WERI-Rb-1 (cell line): Measurements from ENCODE around the gene MAFG.

ENCODE experiments used
- DNase-seq: peaks from one replicate; pipeline ENCODE4 v3.0.0-alpha.2; 2020
- H3K27ac ChIP-seq: fragments of 250-450 bp; sonication (Bioruptor Pico); 2 replicates; pipeline ENCODE4 v1.5.1; 2020; ENCODE audit warnings: mild to moderate bottlenecking, moderate library complexity
- H3K27me3 ChIP-seq: fragments of 250-450 bp; sonication (Bioruptor Pico); 2 replicates; pipeline ENCODE4 v1.5.1; 2021; ENCODE audit warnings: mild to moderate bottlenecking, low read depth, moderate library complexity; ENCODE audit not compliant: insufficient read depth, severe bottlenecking
- H3K36me3 ChIP-seq: fragments of 250-450 bp; sonication (Bioruptor Pico); 2 replicates; pipeline ENCODE4 v1.5.1; 2020; ENCODE audit warnings: mild to moderate bottlenecking, moderate library complexity
- H3K4me3 ChIP-seq: 2 replicates; pipeline ENCODE4 v1.5.1; 2011; ENCODE audit warnings: low read depth, mild to moderate bottlenecking, control low read depth, low read length
- H3K9me3 ChIP-seq: fragments of 250-450 bp; sonication (Bioruptor Pico); 2 replicates; pipeline ENCODE4 v1.5.1; 2021; ENCODE audit warnings: mild to moderate bottlenecking, moderate library complexity; ENCODE audit not compliant: severe bottlenecking
- CTCF ChIP-seq: IDR thresholded peaks from 2 replicates; pipeline ENCODE4 v1.5.1; 2011; ENCODE audit warnings: low read depth, mild to moderate bottlenecking, control low read depth, inconsistent platforms, low read length

Gene MAFG

GRCh38 chr17:81916234-81917001 lies 11.1 kb downstream of the MAFG start:
- Histone ChIP-seq H3K9me3 (no peaks in the 10 kb centered on the region), H3K4me3 (no peak overlapping the region), H3K27me3 (no peaks in the 10 kb centered on the region), H3K27ac (no peak overlapping the region), H3K36me3 (peaks cover 73% of the 10 kb centered on the region)
- DNase-seq: no peak
- TF ChIP-seq CTCF: no peak

- Histone ChIP-seq H3K4me3 (no peak overlapping the region), H3K27me3 (no peaks in the 10 kb centered on the region), H3K27ac (no peak overlapping the region), H3K9me3 (no peaks in the 10 kb centered on the region), H3K36me3 (peaks cover 64% of the 10 kb centered on the region)
- no peak for DNase-seq
- TF ChIP-seq CTCF: no peak
Observed at GRCh38 chr17:81915331-81915730, 12.2 kb downstream of the MAFG start.

GRCh38 chr17:81914103-81914850 lies 13.3 kb downstream of the MAFG start:
- peaks cover 54% of the 10 kb centered on the region for H3K36me3 ChIP-seq

GRCh38 chr17:81913394-81914102 lies 14.0 kb downstream of the MAFG start:
- no peaks in the 10 kb centered on the region for H3K9me3 ChIP-seq
- no peaks in the 10 kb centered on the region for H3K27me3 ChIP-seq
- no peak overlapping the region for H3K27ac ChIP-seq
- H3K36me3 ChIP-seq: peaks cover 59% of the 10 kb centered on the region
- no peak for DNase-seq
- no peak overlapping the region for H3K4me3 ChIP-seq
- no peak for TF ChIP-seq CTCF

More at GRCh38 chr17:81914103-81914850, 13.3 kb downstream of the MAFG start:
- no peak overlapping the region for H3K4me3 ChIP-seq
- H3K27ac ChIP-seq: no peak overlapping the region
- no peak for TF ChIP-seq CTCF
- H3K27me3 ChIP-seq: no peaks in the 10 kb centered on the region
- H3K9me3 ChIP-seq: no peaks in the 10 kb centered on the region
- no peak for DNase-seq

- no peak for TF ChIP-seq CTCF
- no peak overlapping the region for H3K27ac ChIP-seq
Observed at GRCh38 chr17:81912441-81913309, 14.9 kb downstream of the MAFG start.

More at GRCh38 chr17:81912441-81913309, 14.9 kb downstream of the MAFG start:
- no peak for DNase-seq
- Histone ChIP-seq H3K27me3 (no peaks in the 10 kb centered on the region), H3K9me3 (no peaks in the 10 kb centered on the region), H3K4me3 (no peak overlapping the region), H3K36me3 (peaks cover 67% of the 10 kb centered on the region)
